PFSK-1 (cell line): ENCODE data around the gene LCMT1. TPM values are rescaled to one million over a fixed set of nuclear protein-coding genes. Genes with fewer than 3 reads are reported as not detected.
A peak's percentile ranks its signal among the peaks of the same experiment; 100 is the strongest.

Source experiments
- FOXP2 ChIP-seq: optimal IDR thresholded peaks from 2 replicates; pipeline ENCODE3; 2011; ENCODE audit warnings: borderline replicate concordance, control low read depth, inconsistent platforms; ENCODE audit not compliant: insufficient read depth; ENCODE audit errors: extremely low read length, extremely low read depth
- POLR2AphosphoS5 ChIP-seq: IDR thresholded peaks from 2 replicates; pipeline ENCODE4 v1.6.1; 2012; ENCODE audit warnings: low read depth, mild to moderate bottlenecking, control low read depth, low read length, moderate library complexity
- SIN3A ChIP-seq: IDR thresholded peaks from 2 replicates; pipeline ENCODE4 v1.6.1; 2012; ENCODE audit warnings: mild to moderate bottlenecking, low read length, moderate library complexity, borderline replicate concordance; ENCODE audit not compliant: insufficient read depth
- TAF1 ChIP-seq: IDR thresholded peaks from 2 replicates; pipeline ENCODE4 v1.6.1; 2012; ENCODE audit warnings: low read length, control low read depth, borderline replicate concordance; ENCODE audit not compliant: insufficient read depth
- polyA plus RNA-seq: library from polyadenylated mRNA; unstranded; fragments of >200 nt; gene quantifications from one replicate; pipeline ENCODE4 v1.2.1, GENCODE V29; 2012; ENCODE audit warnings: low read depth, missing spikeins; ENCODE audit not compliant: insufficient read length
- TF ChIP-seq, protein P1 (sequence below), 2 experiments: IDR thresholded peaks; 2 replicates each; pipeline versions ENCODE4 v1.6.1 to v1.8.0; 2011 to 2012; ENCODE audit warnings: low read depth in 2 of 2, low read length in 2 of 2, control low read depth in 1 of 2, inconsistent platforms in 1 of 2, mild to moderate bottlenecking in 1 of 2, moderate library complexity in 1 of 2; ENCODE audit not compliant: insufficient read depth in 1 of 2

The LCMT1 gene
- 52.9 TPM for polyA plus RNA-seq

DNA sequence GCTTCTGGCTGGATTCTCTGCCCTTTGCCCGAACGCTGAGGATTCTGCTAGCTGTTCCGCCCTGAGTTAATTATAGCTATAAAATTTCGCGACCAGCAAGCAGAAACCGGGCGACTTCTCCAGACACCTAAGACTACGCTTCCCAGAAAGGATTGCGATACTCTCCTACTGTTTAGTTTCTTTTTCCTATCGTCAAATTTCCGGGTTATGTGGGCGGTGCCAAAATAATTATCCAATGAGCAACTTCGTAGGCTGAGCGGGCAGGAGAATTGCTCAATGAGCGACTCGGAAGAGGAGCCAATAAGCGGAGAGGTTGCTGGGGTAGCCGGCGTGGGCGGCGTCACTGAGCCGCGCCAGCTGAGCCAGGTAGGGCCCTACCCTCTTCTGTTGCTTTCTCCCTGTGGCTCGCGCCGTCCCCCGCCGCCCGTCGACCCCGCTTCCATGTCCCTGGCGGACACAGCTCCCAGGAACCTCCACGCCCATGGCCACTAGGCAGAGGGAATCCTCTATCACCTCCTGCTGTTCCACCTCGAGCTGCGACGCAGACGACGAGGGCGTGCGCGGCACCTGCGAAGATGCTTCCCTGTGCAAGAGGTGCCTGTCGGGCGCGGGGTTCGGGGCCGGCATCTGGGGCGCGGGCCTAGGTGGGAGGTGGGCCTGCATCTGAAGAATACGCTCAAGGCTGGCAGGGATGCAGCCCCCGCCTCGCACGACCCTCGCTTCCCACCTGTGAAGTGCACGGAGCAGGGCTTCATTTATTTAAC, at the start of gene LCMT1:
LCMT1 (plus strand) TSS at position 340 of the 764 bp plus-strand sequence; CDS start at position 482, 142 bp downstream.
- TF ChIP-seq FOXP2, result no peak
- TF ChIP-seq, protein P1, sequence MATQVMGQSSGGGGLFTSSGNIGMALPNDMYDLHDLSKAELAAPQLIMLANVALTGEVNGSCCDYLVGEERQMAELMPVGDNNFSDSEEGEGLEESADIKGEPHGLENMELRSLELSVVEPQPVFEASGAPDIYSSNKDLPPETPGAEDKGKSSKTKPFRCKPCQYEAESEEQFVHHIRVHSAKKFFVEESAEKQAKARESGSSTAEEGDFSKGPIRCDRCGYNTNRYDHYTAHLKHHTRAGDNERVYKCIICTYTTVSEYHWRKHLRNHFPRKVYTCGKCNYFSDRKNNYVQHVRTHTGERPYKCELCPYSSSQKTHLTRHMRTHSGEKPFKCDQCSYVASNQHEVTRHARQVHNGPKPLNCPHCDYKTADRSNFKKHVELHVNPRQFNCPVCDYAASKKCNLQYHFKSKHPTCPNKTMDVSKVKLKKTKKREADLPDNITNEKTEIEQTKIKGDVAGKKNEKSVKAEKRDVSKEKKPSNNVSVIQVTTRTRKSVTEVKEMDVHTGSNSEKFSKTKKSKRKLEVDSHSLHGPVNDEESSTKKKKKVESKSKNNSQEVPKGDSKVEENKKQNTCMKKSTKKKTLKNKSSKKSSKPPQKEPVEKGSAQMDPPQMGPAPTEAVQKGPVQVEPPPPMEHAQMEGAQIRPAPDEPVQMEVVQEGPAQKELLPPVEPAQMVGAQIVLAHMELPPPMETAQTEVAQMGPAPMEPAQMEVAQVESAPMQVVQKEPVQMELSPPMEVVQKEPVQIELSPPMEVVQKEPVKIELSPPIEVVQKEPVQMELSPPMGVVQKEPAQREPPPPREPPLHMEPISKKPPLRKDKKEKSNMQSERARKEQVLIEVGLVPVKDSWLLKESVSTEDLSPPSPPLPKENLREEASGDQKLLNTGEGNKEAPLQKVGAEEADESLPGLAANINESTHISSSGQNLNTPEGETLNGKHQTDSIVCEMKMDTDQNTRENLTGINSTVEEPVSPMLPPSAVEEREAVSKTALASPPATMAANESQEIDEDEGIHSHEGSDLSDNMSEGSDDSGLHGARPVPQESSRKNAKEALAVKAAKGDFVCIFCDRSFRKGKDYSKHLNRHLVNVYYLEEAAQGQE (IDR thresholded peaks at IDR 0.05; ENCODE audit: insufficient read depth in 1 of 2, low read depth in 2 of 2, low read length in 2 of 2), result no peak
- TF ChIP-seq SIN3A, result 0 out of 2 replicates have a peak, but pooled peaks have one; percentile 11
- no peak for TF ChIP-seq POLR2AphosphoS5
- no peak for TF ChIP-seq TAF1

DNA sequence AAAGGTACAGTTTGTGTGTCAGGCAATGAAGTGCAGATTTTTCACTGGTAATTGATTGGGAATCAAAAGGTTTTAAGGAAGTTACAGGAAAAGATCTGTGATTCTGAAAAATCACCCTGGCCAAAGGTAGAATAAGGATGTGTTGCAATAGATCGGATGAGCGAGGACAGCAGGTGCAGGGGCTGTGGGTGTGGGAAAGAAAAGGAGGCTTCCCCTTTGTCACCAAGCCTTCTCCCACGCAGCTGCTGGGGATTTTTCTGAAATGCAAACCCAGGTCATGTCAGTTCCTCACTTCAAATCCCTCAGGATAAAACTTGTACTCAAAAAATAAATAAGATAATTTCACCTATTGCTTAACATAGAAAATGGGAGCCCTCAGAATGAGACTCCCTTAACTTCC, 48.4 kb upstream of the LCMT1 start:
- TF ChIP-seq FOXP2 (no peak), TAF1 (no peak), SIN3A (no peak), POLR2AphosphoS5 (no peak)

DNA sequence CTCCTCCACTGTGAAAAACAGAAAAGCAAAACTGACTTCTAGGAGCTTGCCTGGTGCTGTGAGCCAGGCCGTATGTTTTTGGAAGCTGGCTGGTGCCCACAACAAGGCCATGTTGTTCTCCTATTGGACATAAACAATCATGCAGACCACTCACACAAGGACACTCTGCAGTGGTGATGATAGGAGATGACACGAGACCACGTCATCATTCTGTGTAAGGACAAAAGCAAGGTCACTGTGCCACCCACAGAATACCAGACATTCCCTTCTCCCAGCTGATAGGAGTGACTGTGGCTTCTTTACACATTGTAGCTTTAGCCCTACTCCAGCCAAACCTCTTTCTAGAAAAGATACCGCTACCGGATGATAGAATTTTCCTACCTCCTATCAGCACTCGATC, 47.7 kb upstream of the LCMT1 start:
- TF ChIP-seq TAF1, result no peak
- TF ChIP-seq FOXP2, result no peak
- no peak for TF ChIP-seq SIN3A
- TF ChIP-seq POLR2AphosphoS5, result no peak
- TF ChIP-seq, protein P1 (IDR thresholded peaks at IDR 0.05; ENCODE audit: insufficient read depth in 1 of 2, low read depth in 2 of 2, low read length in 2 of 2), result no peak

DNA sequence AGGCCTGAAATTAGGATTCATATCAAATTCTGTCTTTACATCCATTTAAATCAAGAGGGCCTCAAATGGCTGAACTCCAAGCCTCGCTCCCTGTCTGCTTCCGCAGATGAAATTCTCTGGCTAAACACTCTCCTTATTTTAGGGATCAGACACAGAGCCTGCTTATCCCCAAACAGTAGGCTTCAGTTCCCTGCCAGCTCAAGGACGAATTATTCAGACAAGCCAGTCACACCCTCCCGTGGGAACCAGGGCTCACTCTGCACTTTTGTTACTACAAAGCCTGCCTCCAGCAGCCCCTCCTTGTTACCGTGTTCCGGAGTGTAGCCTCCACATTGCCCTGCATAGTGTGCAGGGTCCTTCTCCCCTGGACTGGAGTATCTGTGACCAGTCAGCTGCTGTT, 46.6 kb upstream of the LCMT1 start:
- TF ChIP-seq, protein P1 (IDR thresholded peaks at IDR 0.05; ENCODE audit: insufficient read depth in 1 of 2, low read depth in 2 of 2, low read length in 2 of 2), result no peak
- no peak for TF ChIP-seq TAF1
- no peak for TF ChIP-seq SIN3A
- no peak for TF ChIP-seq FOXP2
- no peak for TF ChIP-seq POLR2AphosphoS5

DNA sequence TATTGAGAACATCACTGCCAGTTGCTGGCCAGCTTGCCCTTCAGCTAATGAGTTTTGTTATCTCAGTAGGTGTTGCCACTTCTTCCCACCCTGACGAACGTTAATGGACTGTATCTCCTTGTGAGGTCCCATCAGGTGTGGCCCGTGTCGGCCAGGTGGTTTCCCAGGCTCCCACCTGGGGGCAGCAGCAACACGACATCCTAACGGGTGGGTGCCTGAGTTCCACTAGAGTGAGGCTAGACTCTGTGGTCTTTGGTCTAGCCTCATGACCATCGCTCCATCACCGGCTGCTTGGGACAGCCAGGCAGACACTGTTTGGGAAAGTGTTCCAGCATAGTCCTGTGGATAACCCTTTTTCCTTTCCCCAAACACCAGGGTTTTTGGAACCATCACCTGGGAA, 45.6 kb upstream of the LCMT1 start:
- TF ChIP-seq FOXP2 (no peak), TAF1 (no peak), POLR2AphosphoS5 (no peak), SIN3A (no peak)
- TF ChIP-seq, protein P1 (IDR thresholded peaks at IDR 0.05; ENCODE audit: insufficient read depth in 1 of 2, low read depth in 2 of 2, low read length in 2 of 2), result no peak
